ENCODE measurements around the gene KCNAB1.

The KCNAB1 gene

DNA sequence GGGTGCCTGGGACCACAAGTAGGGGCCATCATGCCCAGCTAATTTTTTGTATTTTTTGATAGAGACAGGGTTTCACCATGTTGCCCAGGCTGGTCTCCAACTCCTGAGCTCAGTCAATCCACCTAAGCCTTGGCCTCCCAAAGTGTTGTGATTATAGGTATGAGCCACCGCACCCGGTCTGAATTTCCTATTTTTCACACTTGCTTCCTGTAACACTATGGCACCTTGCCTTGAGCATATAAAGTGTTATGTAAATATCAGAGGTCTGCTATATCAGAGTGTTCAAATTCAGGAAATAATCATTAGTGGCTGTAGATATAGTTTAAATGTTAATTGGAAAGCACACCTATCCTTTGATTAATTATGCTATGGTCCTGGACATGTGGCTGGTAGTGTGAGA lies 165.2 kb downstream of the KCNAB1 start:
- no peaks in the 10 kb centered on the region for H3K9me3 ChIP-seq (ENCODE audit: low read length)
- no peak overlapping the region for H3K27ac ChIP-seq (ENCODE audit: low read depth, low read length, poor library complexity, severe bottlenecking)
- no peaks in the 10 kb centered on the region for H3K4me1 ChIP-seq (ENCODE audit: insufficient read depth, low read length, severe bottlenecking)
- no peaks in the 10 kb centered on the region for H3K79me2 ChIP-seq (ENCODE audit: insufficient read depth, low read length)
- H3K4me2 ChIP-seq (ENCODE audit: low read length): no peak overlapping the region
- no peak overlapping the region for H3K4me3 ChIP-seq (ENCODE audit: low read depth, low read length, poor library complexity, severe bottlenecking)
- H3K36me3 ChIP-seq (ENCODE audit: insufficient read depth, low read length): no peaks in the 10 kb centered on the region
- no peaks in the 10 kb centered on the region for H4K20me1 ChIP-seq (ENCODE audit: insufficient read depth, low read length)
- H2AFZ ChIP-seq (ENCODE audit: low read length): no peak overlapping the region
- TF ChIP-seq, protein P1, sequence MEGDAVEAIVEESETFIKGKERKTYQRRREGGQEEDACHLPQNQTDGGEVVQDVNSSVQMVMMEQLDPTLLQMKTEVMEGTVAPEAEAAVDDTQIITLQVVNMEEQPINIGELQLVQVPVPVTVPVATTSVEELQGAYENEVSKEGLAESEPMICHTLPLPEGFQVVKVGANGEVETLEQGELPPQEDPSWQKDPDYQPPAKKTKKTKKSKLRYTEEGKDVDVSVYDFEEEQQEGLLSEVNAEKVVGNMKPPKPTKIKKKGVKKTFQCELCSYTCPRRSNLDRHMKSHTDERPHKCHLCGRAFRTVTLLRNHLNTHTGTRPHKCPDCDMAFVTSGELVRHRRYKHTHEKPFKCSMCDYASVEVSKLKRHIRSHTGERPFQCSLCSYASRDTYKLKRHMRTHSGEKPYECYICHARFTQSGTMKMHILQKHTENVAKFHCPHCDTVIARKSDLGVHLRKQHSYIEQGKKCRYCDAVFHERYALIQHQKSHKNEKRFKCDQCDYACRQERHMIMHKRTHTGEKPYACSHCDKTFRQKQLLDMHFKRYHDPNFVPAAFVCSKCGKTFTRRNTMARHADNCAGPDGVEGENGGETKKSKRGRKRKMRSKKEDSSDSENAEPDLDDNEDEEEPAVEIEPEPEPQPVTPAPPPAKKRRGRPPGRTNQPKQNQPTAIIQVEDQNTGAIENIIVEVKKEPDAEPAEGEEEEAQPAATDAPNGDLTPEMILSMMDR (IDR thresholded peaks at IDR 0.05; ENCODE audit: low read length): no peak
- no peak for TF ChIP-seq EZH2 (IDR thresholded peaks at IDR 0.05; ENCODE audit: borderline replicate concordance, low read length)
- no peak overlapping the region for H3K9ac ChIP-seq (ENCODE audit: low read length)
- H3K27me3 ChIP-seq (ENCODE audit: insufficient read depth, low read length): no peaks in the 10 kb centered on the region
- H3K9me2 ChIP-seq (ENCODE audit: low read depth, low read length): no peaks in the 10 kb centered on the region
- no peaks in the 10 kb centered on the region for H3F3A ChIP-seq (ENCODE audit: insufficient read depth, low read length)

- Histone ChIP-seq H3K4me1 (ENCODE audit: insufficient read depth, low read length, severe bottlenecking) (no peaks in the 10 kb centered on the region), H4K20me1 (ENCODE audit: insufficient read depth, low read length) (no peaks in the 10 kb centered on the region), H3K4me3 (ENCODE audit: low read depth, low read length, poor library complexity, severe bottlenecking) (no peak overlapping the region), H2AFZ (ENCODE audit: low read length) (no peak overlapping the region), H3K9ac (ENCODE audit: low read length) (no peak overlapping the region), H3F3A (ENCODE audit: insufficient read depth, low read length) (no peaks in the 10 kb centered on the region), H3K9me2 (ENCODE audit: low read depth, low read length) (no peaks in the 10 kb centered on the region), H3K27me3 (ENCODE audit: insufficient read depth, low read length) (no peaks in the 10 kb centered on the region), H3K36me3 (ENCODE audit: insufficient read depth, low read length) (no peaks in the 10 kb centered on the region), H3K27ac (ENCODE audit: low read depth, low read length, poor library complexity, severe bottlenecking) (no peak overlapping the region), H3K4me2 (ENCODE audit: low read length) (no peak overlapping the region), H3K9me3 (ENCODE audit: low read length) (no peaks in the 10 kb centered on the region), H3K79me2 (ENCODE audit: insufficient read depth, low read length) (no peaks in the 10 kb centered on the region)
- TF ChIP-seq EZH2 (IDR thresholded peaks at IDR 0.05; ENCODE audit: borderline replicate concordance, low read length): no peak
- TF ChIP-seq, protein P1 (IDR thresholded peaks at IDR 0.05; ENCODE audit: low read length): no peak
Measured at GRCh38 chr3:156290924-156291271, 170.5 kb downstream of the KCNAB1 start.

DNA sequence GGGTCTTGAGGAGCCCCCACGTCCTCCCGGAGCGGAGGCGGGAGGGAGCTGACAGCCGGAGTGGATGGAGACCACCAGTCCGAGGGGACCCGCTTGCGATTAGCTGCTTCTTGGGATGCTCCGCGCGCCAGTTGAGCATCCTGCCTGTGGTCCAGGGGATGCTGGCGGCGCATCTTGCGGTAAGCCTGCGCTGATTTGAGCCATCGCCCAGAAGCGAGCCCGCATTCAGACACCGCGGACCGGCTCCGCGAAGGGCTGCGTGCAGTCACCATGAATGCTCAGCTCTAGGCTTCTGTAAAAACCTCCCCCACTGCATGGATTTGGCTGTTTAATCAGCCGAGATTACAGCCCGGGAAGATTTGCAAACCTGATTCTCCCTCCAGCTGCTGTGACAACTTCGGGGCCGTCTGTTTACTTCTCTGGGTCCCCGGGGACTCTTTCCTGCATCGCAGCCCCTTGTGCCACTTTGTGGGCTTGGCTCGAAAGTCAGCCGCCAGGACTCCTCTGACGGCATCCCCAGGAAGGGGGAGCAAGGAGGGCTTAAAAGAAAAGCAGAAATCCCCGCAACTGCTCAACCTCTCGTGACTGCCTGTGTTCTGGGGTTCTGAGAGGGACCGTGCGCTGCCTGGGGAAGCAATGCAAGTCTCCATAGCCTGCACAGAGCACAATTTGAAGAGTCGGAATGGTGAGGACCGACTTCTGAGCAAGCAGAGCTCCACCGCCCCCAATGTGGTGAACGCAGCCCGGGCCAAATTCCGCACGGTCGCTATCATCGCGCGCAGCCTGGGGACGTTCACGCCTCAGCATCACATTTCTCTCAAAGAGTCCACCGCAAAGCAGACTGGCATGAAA lies 171.1 kb downstream of the KCNAB1 start:
- Histone ChIP-seq H2AFZ (ENCODE audit: low read length) (no peak overlapping the region), H3K36me3 (ENCODE audit: insufficient read depth, low read length) (no peaks in the 10 kb centered on the region), H3K27ac (ENCODE audit: low read depth, low read length, poor library complexity, severe bottlenecking) (no peak overlapping the region), H3K4me1 (ENCODE audit: insufficient read depth, low read length, severe bottlenecking) (no peaks in the 10 kb centered on the region), H3K4me3 (ENCODE audit: low read depth, low read length, poor library complexity, severe bottlenecking) (no peak overlapping the region), H3K9ac (ENCODE audit: low read length) (no peak overlapping the region), H3K9me3 (ENCODE audit: low read length) (no peaks in the 10 kb centered on the region), H3K27me3 (ENCODE audit: insufficient read depth, low read length) (no peaks in the 10 kb centered on the region), H4K20me1 (ENCODE audit: insufficient read depth, low read length) (no peaks in the 10 kb centered on the region), H3K4me2 (ENCODE audit: low read length) (no peak overlapping the region), H3K9me2 (ENCODE audit: low read depth, low read length) (no peaks in the 10 kb centered on the region), H3K79me2 (ENCODE audit: insufficient read depth, low read length) (no peaks in the 10 kb centered on the region), H3F3A (ENCODE audit: insufficient read depth, low read length) (no peaks in the 10 kb centered on the region)
- no peak for TF ChIP-seq EZH2 (IDR thresholded peaks at IDR 0.05; ENCODE audit: borderline replicate concordance, low read length)
- TF ChIP-seq, protein P1 (IDR thresholded peaks at IDR 0.05; ENCODE audit: low read length): no peak
